ENCODE measurements around the gene STK36.
A peak's percentile ranks its signal among the peaks of the same experiment; 100 is the strongest.

Gene STK36

DNA sequence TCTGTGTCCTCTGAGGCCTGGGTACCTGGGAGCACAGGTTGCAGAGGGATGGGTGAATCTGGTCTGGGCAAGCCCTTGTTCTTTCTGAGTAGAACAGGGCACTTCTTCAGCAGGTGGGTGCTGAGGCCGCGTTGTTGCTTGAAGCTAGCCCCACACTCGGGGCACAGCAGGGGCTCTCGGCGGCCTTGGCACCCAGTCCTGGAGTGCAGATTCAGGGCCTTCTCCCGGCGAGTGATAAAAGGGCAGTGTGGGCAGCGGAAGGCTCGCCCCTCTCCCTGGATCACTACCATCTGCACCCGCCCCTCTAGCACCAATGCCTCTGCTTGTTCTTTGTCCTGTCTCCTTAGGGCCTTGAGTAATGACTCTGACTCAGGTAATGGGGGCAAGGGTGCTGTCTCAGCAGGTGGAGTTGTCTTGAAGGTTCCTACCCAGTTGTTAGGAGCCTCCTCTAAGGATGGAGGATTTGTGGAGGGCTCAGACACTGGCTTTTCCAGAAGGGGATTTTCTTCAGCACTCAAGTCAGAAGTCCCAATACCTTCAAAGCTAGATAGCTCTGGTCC lies 28.1 kb upstream of the STK36 start:
- TF ChIP-seq, protein P1, sequence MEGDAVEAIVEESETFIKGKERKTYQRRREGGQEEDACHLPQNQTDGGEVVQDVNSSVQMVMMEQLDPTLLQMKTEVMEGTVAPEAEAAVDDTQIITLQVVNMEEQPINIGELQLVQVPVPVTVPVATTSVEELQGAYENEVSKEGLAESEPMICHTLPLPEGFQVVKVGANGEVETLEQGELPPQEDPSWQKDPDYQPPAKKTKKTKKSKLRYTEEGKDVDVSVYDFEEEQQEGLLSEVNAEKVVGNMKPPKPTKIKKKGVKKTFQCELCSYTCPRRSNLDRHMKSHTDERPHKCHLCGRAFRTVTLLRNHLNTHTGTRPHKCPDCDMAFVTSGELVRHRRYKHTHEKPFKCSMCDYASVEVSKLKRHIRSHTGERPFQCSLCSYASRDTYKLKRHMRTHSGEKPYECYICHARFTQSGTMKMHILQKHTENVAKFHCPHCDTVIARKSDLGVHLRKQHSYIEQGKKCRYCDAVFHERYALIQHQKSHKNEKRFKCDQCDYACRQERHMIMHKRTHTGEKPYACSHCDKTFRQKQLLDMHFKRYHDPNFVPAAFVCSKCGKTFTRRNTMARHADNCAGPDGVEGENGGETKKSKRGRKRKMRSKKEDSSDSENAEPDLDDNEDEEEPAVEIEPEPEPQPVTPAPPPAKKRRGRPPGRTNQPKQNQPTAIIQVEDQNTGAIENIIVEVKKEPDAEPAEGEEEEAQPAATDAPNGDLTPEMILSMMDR (IDR thresholded peaks at IDR 0.05; ENCODE audit: unreplicated experiment in 3 of 3) = no peak
- Mint-ChIP-seq H3K4me1 (peaks cover 3% of the 10 kb centered on the region), H3K27ac (peak overlapping the region in 1 of 3 experiments; percentile 63), H3K9me3 (no peaks in the 10 kb centered on the region), H3K27me3 (ENCODE audit: low read depth) (no peaks in the 10 kb centered on the region), H3K36me3 (ENCODE audit: low read depth) (peaks cover 56% of the 10 kb centered on the region), H3K4me3 (no peak overlapping the region)

- Mint-ChIP-seq H3K27ac (peak overlapping the region; percentile 47 to 94 (median 72)), H3K4me1 (peaks cover 3% of the 10 kb centered on the region), H3K9me3 (no peaks in the 10 kb centered on the region), H3K4me3 (no peak overlapping the region), H3K27me3 (ENCODE audit: low read depth) (no peaks in the 10 kb centered on the region), H3K36me3 (ENCODE audit: low read depth) (peaks cover 49% of the 10 kb centered on the region)
- TF ChIP-seq, protein P1 (IDR thresholded peaks at IDR 0.05; ENCODE audit: unreplicated experiment in 3 of 3) = no peak
Observed at GRCh38 chr2:218644721-218645120, 27.2 kb upstream of the STK36 start.

- no peak overlapping the region for H3K4me3 Mint-ChIP-seq
- TF ChIP-seq, protein P1 (IDR thresholded peaks at IDR 0.05; ENCODE audit: unreplicated experiment in 3 of 3) = no peak
- H3K27ac Mint-ChIP-seq = peak overlapping the region; percentile 47 to 94 (median 72)
- no peaks in the 10 kb centered on the region for H3K27me3 Mint-ChIP-seq (ENCODE audit: low read depth)
- peaks cover 3% of the 10 kb centered on the region for H3K4me1 Mint-ChIP-seq
- no peaks in the 10 kb centered on the region for H3K9me3 Mint-ChIP-seq
- peaks cover 50% of the 10 kb centered on the region for H3K36me3 Mint-ChIP-seq (ENCODE audit: low read depth)
Observed at GRCh38 chr2:218645126-218645525, 26.8 kb upstream of the STK36 start.

DNA sequence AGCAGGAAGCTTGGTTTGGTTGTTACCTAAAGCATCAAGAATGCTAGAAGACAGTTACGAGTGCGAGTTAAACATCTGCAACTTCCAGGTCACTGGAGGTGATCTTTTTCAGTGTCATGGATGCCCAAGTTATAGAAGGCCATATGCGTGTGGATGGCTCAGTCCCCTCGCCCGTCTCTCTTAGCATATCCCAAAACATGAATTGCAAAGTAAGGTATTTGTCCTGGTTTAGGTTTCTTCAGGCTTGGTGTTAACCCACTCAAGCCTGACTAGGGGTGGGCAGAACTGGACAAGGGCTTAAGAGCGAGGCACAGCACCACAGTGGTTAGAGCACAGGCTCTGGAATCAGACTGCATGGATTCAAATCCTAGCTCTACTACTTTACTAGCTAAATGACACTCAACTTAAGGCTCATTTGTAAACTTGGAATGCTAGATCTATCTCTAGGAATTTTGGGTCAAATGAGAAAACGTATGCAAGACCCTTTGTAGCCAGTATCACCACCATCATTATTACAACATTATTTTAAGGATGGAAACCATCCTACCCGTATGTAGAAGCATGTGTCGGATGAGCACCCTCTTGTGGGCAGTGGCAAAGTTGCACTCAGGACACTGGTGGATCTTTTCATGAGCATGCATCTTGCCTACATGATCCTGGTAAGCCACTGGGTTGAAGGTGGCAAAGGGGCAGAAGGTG lies 23.6 kb upstream of the STK36 start:
- H3K4me3 Mint-ChIP-seq = no peak overlapping the region
- H3K36me3 Mint-ChIP-seq (ENCODE audit: low read depth) = peaks cover 52% of the 10 kb centered on the region

DNA sequence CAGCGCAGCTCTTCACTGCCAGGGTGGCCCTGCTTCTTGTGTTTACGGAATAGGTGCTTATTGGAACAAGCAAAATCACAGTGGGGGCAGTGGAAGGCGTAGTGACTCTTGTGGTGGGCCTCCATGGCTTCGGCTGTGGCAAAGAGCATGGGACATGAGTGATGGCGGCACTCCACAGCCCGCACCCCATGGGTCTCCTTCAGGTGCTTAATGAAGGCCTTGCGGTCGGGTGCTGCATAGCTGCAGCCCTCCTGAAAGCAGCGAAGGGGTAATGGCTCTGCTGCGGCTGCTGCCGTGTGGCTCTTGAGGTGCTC lies 23.1 kb upstream of the STK36 start:
- no peak overlapping the region for H3K4me3 Mint-ChIP-seq
- TF ChIP-seq, protein P1 (IDR thresholded peaks at IDR 0.05; ENCODE audit: unreplicated experiment in 3 of 3) = no peak

More for the DNA sequence above, 23.6 kb upstream of the STK36 start:
- peaks cover 3% of the 10 kb centered on the region for H3K4me1 Mint-ChIP-seq
- H3K27me3 Mint-ChIP-seq (ENCODE audit: low read depth) = no peaks in the 10 kb centered on the region
- TF ChIP-seq, protein P1 (IDR thresholded peaks at IDR 0.05; ENCODE audit: unreplicated experiment in 3 of 3) = peak; percentile 71 to 77 (median 75)
- peak overlapping the region in 1 of 3 experiments; percentile 28 for H3K27ac Mint-ChIP-seq
- no peaks in the 10 kb centered on the region for H3K9me3 Mint-ChIP-seq

DNA sequence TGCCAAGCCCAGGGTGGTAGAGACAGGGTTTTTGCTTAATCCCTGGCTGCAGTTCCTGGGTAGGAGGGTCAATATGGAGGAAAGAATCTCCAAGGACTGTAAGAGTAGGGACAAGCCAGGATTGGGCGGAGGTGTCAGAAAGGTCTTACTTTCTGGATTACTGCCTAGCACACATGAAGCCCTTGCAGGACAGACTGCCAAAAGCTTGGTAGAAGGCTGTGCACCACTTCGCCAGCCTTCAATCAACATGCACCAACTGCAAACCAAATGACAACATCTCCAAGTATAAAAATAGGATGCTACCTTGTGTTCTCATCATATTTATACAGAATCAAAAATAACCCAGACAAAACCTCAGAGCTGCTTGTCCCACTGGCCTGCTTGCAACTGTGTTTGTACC lies 16.1 kb upstream of the STK36 start:
- peaks cover 26% of the 10 kb centered on the region for H3K36me3 Mint-ChIP-seq (ENCODE audit: low read depth)
- no peaks in the 10 kb centered on the region for H3K27me3 Mint-ChIP-seq (ENCODE audit: low read depth)
- TF ChIP-seq, protein P1 (IDR thresholded peaks at IDR 0.05; ENCODE audit: unreplicated experiment in 3 of 3) = no peak
- H3K9me3 Mint-ChIP-seq = no peaks in the 10 kb centered on the region
- no peak overlapping the region for H3K27ac Mint-ChIP-seq
- H3K4me3 Mint-ChIP-seq = no peak overlapping the region
- peaks cover 23% of the 10 kb centered on the region for H3K4me1 Mint-ChIP-seq

More for the DNA sequence above, 23.1 kb upstream of the STK36 start:
- H3K4me1 Mint-ChIP-seq = peaks cover 3% of the 10 kb centered on the region
- no peaks in the 10 kb centered on the region for H3K27me3 Mint-ChIP-seq (ENCODE audit: low read depth)
- no peaks in the 10 kb centered on the region for H3K9me3 Mint-ChIP-seq
- H3K27ac Mint-ChIP-seq = peak overlapping the region in 1 of 3 experiments; percentile 28
- H3K36me3 Mint-ChIP-seq (ENCODE audit: low read depth) = peaks cover 52% of the 10 kb centered on the region

Measured in nephron (organoid).